Peyer's patch (tissue), 4 donors: ENCODE measurements around the gene PMM2.

Source experiments
- CTCF ChIP-seq, 6 experiments: fragments of 450-650 bp in 4 of 6; fragments of 200-600 bp in 2 of 6; sonication (generic) in 1 of 6; IDR thresholded peaks; one replicate each; pipeline ENCODE4 v1.5.1; 2017 to 2019; ENCODE audit warnings: antibody characterized with exemption in 6 of 6, mild to moderate bottlenecking in 3 of 6, moderate library complexity in 1 of 6
- POLR2A ChIP-seq, 2 donors: fragments of 450-650 bp; IDR thresholded peaks; one replicate each; pipeline ENCODE4 v1.5.1; 2017; ENCODE audit warnings: antibody characterized with exemption in 2 of 2, mild to moderate bottlenecking in 2 of 2, moderate library complexity in 2 of 2

- TF ChIP-seq CTCF (IDR thresholded peaks at IDR 0.05) = no peak
- TF ChIP-seq POLR2A (IDR thresholded peaks at IDR 0.05) = no peak
Observed at GRCh38 chr16:8806272-8806983, 8.8 kb downstream of the PMM2 start.
